ENCODE measurements around the gene VTA1.

DNA sequence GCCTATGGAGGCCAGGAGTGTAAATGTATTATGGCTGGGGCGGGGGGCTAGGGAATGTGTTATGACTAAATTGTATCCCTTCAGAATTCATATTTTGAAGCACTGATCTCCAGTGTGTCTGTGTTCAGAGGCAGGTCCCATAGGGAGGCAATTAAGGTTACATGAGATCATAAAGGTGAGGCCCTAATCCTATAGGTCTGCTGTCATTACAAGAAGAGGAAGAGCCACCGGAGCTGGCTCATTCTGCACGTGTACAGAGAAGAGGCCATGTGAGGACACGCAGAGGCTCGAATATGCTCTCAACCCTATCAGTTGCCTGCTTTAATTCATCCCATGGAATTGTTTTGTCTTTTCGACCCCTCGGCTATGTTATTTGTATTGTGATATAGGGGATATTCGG lies 76.9 kb downstream of the VTA1 start:
- TF ChIP-seq EZH2 (IDR thresholded peaks at IDR 0.05) (no peak), POLR2A (IDR thresholded peaks at IDR 0.05; ENCODE audit: borderline replicate concordance, extremely low read depth, insufficient read depth, insufficient read length) (no peak), SP1 (IDR thresholded peaks at IDR 0.05; ENCODE audit: low read depth) (no peak), TCF7L2 (IDR thresholded peaks at IDR 0.05; ENCODE audit: borderline replicate concordance, extremely low read depth, insufficient read depth, insufficient read length) (no peak), POLR2AphosphoS5 (IDR thresholded peaks at IDR 0.05; ENCODE audit: low read depth, low read length) (no peak), SRF (IDR thresholded peaks at IDR 0.05; ENCODE audit: low read depth) (no peak), FOSL1 (IDR thresholded peaks at IDR 0.05; ENCODE audit: low read depth) (no peak)
- TF ChIP-seq, protein P1, sequence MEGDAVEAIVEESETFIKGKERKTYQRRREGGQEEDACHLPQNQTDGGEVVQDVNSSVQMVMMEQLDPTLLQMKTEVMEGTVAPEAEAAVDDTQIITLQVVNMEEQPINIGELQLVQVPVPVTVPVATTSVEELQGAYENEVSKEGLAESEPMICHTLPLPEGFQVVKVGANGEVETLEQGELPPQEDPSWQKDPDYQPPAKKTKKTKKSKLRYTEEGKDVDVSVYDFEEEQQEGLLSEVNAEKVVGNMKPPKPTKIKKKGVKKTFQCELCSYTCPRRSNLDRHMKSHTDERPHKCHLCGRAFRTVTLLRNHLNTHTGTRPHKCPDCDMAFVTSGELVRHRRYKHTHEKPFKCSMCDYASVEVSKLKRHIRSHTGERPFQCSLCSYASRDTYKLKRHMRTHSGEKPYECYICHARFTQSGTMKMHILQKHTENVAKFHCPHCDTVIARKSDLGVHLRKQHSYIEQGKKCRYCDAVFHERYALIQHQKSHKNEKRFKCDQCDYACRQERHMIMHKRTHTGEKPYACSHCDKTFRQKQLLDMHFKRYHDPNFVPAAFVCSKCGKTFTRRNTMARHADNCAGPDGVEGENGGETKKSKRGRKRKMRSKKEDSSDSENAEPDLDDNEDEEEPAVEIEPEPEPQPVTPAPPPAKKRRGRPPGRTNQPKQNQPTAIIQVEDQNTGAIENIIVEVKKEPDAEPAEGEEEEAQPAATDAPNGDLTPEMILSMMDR (IDR thresholded peaks at IDR 0.05 in 2 of 3, conservative IDR thresholded peaks at IDR 0.05 in 1 of 3; ENCODE audit: borderline replicate concordance in 1 of 3, insufficient read depth in 1 of 3, low read depth in 2 of 3, low read length in 2 of 3) = no peak
- TF ChIP-seq, protein P2, sequence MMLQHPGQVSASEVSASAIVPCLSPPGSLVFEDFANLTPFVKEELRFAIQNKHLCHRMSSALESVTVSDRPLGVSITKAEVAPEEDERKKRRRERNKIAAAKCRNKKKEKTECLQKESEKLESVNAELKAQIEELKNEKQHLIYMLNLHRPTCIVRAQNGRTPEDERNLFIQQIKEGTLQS (IDR thresholded peaks at IDR 0.05) = no peak

Measured in HCT116 (cell line).